ENCODE data around the gene PEX10. TPM values are rescaled to one million over a fixed set of nuclear protein-coding genes. Genes with fewer than 3 reads are reported as not detected.
A peak's percentile ranks its signal among the peaks of the same experiment; 100 is the strongest.

Gene PEX10
- total RNA-seq, 1 experiment from 2014 or later = 96.0 TPM

- no peak for DNase-seq (ENCODE audit: low spot score)
- in situ Hi-C loops (cut with HindIII; ENCODE audit: low sequenced_read_pairs) = no loop called here
Observed at GRCh38 chr1:2397007-2397679, 15.2 kb downstream of the PEX10 start.

- no peak for DNase-seq (ENCODE audit: low spot score)
- in situ Hi-C loops (cut with HindIII; ENCODE audit: low sequenced_read_pairs) = no loop called here
Observed at GRCh38 chr1:2396476-2396875, 15.9 kb downstream of the PEX10 start.

- DNase-seq (ENCODE audit: low spot score) = no peak
- in situ Hi-C loops (cut with HindIII; ENCODE audit: low sequenced_read_pairs) = no loop called here
Observed at GRCh38 chr1:2396059-2396458, 16.3 kb downstream of the PEX10 start.

- DNase-seq (ENCODE audit: low spot score) = no peak
- in situ Hi-C loops (cut with HindIII; ENCODE audit: low sequenced_read_pairs) = no loop called here
Observed at GRCh38 chr1:2395245-2395644, 17.1 kb downstream of the PEX10 start.

GRCh38 chr1:2394761-2395160, 17.6 kb downstream of the PEX10 start:
- DNase-seq (ENCODE audit: low spot score) = no peak
- in situ Hi-C loops (cut with HindIII; ENCODE audit: low sequenced_read_pairs) = no loop called here

- DNase-seq (ENCODE audit: low spot score) = no peak
- in situ Hi-C loops (cut with HindIII; ENCODE audit: low sequenced_read_pairs) = no loop called here
Observed at GRCh38 chr1:2394220-2394619, 18.1 kb downstream of the PEX10 start.

- in situ Hi-C loops (cut with HindIII; ENCODE audit: low sequenced_read_pairs) = no loop called here
Observed at GRCh38 chr1:2393471-2393877, 18.9 kb downstream of the PEX10 start.

GRCh38 chr1:2392686-2393085, 19.7 kb downstream of the PEX10 start:
- no peak for DNase-seq (ENCODE audit: low spot score)
- in situ Hi-C loops (cut with HindIII; ENCODE audit: low sequenced_read_pairs) = no loop called here

More at GRCh38 chr1:2393471-2393877, 18.9 kb downstream of the PEX10 start:
- no peak for DNase-seq (ENCODE audit: low spot score)

GRCh38 chr1:2391931-2392509, 20.3 kb downstream of the PEX10 start:
- in situ Hi-C loops (cut with HindIII; ENCODE audit: low sequenced_read_pairs) = no loop called here
- DNase-seq (ENCODE audit: low spot score) = no peak

- DNase-seq (ENCODE audit: low spot score) = peak; percentile 98
- in situ Hi-C loops (cut with HindIII; ENCODE audit: low sequenced_read_pairs) = no loop called here
Observed at GRCh38 chr1:2391041-2391930, 21.1 kb downstream of the PEX10 start, which contains the start of the genes MORN1 and RER1. Gene MORN1 (minus strand): TSS chr1:2391554. CDS start chr1:2391533, 21 bp downstream. Gene RER1 (plus strand): TSS chr1:2391841. CDS start chr1:2395791, 3,950 bp downstream.

- no peak for DNase-seq (ENCODE audit: low spot score)
- in situ Hi-C loops (cut with HindIII; ENCODE audit: low sequenced_read_pairs) = no loop called here
Observed at GRCh38 chr1:2389644-2390043, 22.7 kb downstream of the PEX10 start.

- in situ Hi-C loops (cut with HindIII; ENCODE audit: low sequenced_read_pairs) = no loop called here
- DNase-seq (ENCODE audit: low spot score) = no peak
Observed at GRCh38 chr1:2388004-2388913, 24.1 kb downstream of the PEX10 start.

GRCh38 chr1:2386636-2387611, 25.4 kb downstream of the PEX10 start:
- no peak for DNase-seq (ENCODE audit: low spot score)
- in situ Hi-C loops (cut with HindIII; ENCODE audit: low sequenced_read_pairs) = no loop called here

- in situ Hi-C loops (cut with HindIII; ENCODE audit: low sequenced_read_pairs) = no loop called here
- peak; percentile 80 for DNase-seq (ENCODE audit: low spot score)
Observed at GRCh38 chr1:2385606-2386280, 26.6 kb downstream of the PEX10 start.

- in situ Hi-C loops (cut with HindIII; ENCODE audit: low sequenced_read_pairs) = no loop called here
- DNase-seq (ENCODE audit: low spot score) = peak; percentile 87
Observed at GRCh38 chr1:2384941-2385481, 27.4 kb downstream of the PEX10 start.

GRCh38 chr1:2384130-2384860, 28.1 kb downstream of the PEX10 start:
- peak; percentile 72 for DNase-seq (ENCODE audit: low spot score)
- in situ Hi-C loops (cut with HindIII; ENCODE audit: low sequenced_read_pairs) = no loop called here
